Measurements from ENCODE around the gene VPS13C. TPM values are rescaled to one million over a fixed set of nuclear protein-coding genes. Genes with fewer than 3 reads are reported as not detected.

The VPS13C gene
- total RNA-seq, 1 donor from 2014 or later: 33.6 TPM

DNA sequence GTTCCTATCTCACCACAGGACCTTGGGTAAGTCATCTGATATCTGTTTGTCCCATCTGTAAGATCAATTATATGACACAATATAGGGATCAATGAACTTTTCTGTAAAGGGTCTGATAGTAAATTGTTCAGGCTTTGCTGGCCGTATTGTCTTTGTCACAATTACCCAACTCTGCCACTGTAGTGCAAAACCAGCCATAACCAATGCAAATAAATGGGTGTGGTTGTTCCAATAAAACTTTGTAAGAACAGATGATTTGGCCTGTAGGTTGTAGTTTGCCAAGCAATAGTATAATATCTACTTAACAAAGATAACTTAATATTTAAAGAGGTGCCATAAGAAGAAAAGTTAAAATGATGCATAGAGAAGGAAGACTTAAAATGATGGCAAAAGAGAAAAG lies 210.8 kb downstream of the VPS13C start:
- TF ChIP-seq, protein P1, sequence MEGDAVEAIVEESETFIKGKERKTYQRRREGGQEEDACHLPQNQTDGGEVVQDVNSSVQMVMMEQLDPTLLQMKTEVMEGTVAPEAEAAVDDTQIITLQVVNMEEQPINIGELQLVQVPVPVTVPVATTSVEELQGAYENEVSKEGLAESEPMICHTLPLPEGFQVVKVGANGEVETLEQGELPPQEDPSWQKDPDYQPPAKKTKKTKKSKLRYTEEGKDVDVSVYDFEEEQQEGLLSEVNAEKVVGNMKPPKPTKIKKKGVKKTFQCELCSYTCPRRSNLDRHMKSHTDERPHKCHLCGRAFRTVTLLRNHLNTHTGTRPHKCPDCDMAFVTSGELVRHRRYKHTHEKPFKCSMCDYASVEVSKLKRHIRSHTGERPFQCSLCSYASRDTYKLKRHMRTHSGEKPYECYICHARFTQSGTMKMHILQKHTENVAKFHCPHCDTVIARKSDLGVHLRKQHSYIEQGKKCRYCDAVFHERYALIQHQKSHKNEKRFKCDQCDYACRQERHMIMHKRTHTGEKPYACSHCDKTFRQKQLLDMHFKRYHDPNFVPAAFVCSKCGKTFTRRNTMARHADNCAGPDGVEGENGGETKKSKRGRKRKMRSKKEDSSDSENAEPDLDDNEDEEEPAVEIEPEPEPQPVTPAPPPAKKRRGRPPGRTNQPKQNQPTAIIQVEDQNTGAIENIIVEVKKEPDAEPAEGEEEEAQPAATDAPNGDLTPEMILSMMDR (IDR thresholded peaks at IDR 0.05): no peak
- intact Hi-C loops (cut with DNase I): no loop called here

DNA sequence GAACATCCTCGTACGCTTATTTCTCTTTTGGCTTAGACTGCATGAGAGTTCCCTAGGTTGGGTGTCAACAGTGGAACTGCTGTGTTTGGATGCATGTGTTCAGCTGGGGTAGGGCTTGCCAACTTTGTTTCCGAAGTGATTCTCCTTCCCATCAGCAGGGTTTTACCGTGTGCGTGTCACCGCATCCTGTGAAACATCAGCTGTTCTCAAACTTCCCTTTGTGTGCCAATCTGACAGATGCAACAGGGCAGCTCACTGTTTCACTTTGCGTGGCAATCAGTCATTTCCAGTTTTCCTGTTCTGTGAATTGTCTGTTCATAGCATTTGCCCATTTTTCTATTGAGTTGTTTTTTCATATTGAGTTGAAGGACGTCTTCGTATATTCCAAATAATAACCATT lies 218.8 kb downstream of the VPS13C start:
- no peak overlapping the region for H3K4me3 ChIP-seq
- TF ChIP-seq, protein P1 (IDR thresholded peaks at IDR 0.05): no peak
- H3K27me3 ChIP-seq: no peaks in the 10 kb centered on the region

More for the DNA sequence above, 210.8 kb downstream of the VPS13C start:
- no peaks in the 10 kb centered on the region for H3K4me1 ChIP-seq
- H3K27ac ChIP-seq: no peak overlapping the region
- no peak overlapping the region for H3K4me3 ChIP-seq
- H3K36me3 ChIP-seq: peaks cover 12 to 19% of the 10 kb centered on the region in 2 donors
- DNase-seq (ENCODE audit: low spot score in 2 of 2): no peak
- H3K27me3 ChIP-seq: no peaks in the 10 kb centered on the region
- no peaks in the 10 kb centered on the region for H3K9me3 ChIP-seq

DNA sequence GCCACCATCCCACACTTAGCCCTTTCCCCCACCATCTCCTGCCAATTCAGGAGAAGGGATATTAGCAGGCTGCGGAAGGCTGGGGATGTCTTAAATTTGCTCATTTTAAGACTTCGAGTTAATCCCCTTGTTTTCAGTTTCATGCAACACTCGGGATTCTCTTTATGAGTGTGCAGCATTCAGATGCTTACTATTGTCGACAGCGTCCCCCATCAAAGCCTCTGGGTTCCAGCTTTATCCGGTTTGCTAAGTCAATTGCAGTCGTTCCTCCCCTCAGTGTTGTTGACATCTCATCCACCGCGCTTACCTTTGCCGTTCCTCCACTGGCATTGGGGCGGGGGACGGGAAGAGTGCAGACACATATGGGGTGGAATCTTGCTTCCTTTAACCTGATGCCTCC lies 220.2 kb downstream of the VPS13C start:
- no peak for DNase-seq (ENCODE audit: low spot score in 2 of 2)
- Histone ChIP-seq H3K27ac (no peak overlapping the region), H3K36me3 (no peaks in the 10 kb centered on the region), H3K9me3 (no peaks in the 10 kb centered on the region), H3K4me3 (no peak overlapping the region), H3K27me3 (no peaks in the 10 kb centered on the region), H3K4me1 (no peaks in the 10 kb centered on the region)
- TF ChIP-seq, protein P1 (IDR thresholded peaks at IDR 0.05): no peak
- intact Hi-C loops (cut with DNase I): no loop called here

More for the DNA sequence above, 218.8 kb downstream of the VPS13C start:
- DNase-seq (ENCODE audit: low spot score in 2 of 2): no peak
- Histone ChIP-seq H3K9me3 (no peaks in the 10 kb centered on the region), H3K27ac (no peak overlapping the region), H3K4me1 (no peaks in the 10 kb centered on the region), H3K36me3 (no peaks in the 10 kb centered on the region)
- intact Hi-C loops (cut with DNase I): no loop called here

DNA sequence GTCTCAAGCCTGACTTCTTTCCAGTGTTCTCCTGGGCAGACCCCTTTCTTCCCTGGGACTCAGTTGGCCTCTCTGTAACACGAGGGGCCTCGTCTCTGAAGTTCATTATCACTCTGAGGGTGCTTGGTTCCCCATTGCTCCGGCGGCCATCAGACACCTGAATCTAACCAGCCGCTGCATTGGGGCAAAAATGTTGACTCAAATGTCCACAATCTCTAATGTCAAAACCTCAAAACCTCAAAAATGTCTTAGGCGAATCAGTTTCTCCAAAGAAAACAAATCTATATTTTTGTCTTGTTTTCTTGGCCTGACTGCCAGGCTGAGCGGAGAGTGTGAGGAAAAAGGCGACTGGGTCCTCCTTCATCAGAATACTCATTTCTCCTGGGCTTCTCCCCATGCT lies 220.7 kb downstream of the VPS13C start:
- DNase-seq (ENCODE audit: low spot score in 2 of 2): no peak
- Histone ChIP-seq H3K4me1 (no peaks in the 10 kb centered on the region), H3K36me3 (no peaks in the 10 kb centered on the region), H3K27ac (no peak overlapping the region), H3K4me3 (no peak overlapping the region), H3K9me3 (no peaks in the 10 kb centered on the region), H3K27me3 (no peaks in the 10 kb centered on the region)
- TF ChIP-seq, protein P1 (IDR thresholded peaks at IDR 0.05): no peak
- intact Hi-C loops (cut with DNase I): no loop called here

DNA sequence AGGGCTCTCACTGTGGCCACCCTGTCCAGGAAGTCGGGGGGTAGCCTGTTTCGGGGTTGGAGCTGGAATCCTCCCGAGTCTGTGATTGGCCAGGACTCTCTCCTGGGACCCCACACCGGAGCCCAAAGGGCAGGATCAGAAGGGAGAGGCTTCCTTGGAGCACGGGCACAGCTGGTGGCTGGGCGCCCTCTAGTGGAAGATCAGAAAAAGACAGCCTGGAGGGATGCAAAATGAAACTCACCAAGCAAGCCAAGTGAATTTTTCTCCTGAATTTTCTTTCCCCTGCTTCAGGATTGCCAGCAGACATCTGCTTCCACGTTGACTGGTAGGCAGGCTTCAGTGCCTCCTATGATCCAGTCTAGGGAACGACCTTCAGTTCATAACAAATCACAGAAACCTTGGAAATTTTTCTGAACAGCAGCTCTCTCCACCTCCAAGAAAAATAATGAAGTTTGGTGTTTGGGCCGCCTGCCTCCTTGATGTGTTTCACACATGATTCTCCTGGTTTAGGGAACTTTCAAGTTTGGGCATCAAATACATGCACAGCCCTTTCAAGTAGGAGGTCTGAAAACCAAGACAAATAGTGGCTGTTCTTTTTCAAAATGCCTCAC lies 224.6 kb downstream of the VPS13C start:
- H3K27me3 ChIP-seq: no peaks in the 10 kb centered on the region
- DNase-seq (ENCODE audit: low spot score in 2 of 2): peak in 1 of 2 donors; percentile 73
- peak overlapping the region; percentile 41 to 52 for H3K4me3 ChIP-seq
- intact Hi-C loops (cut with DNase I): loop anchor here (2.0 kb wide), 2 partner anchors 1251 to 1327 kb away; no protein-coding TSS in a partner anchor
- no peak overlapping the region for H3K27ac ChIP-seq
- H3K4me1 ChIP-seq: no peaks in the 10 kb centered on the region
- H3K36me3 ChIP-seq: no peaks in the 10 kb centered on the region
- TF ChIP-seq, protein P1 (IDR thresholded peaks at IDR 0.05): peak; percentile 77 to 96 (median 95)
- no peaks in the 10 kb centered on the region for H3K9me3 ChIP-seq

All from ascending aorta (tissue), 2 donors.